Liver (tissue), 3 donors: Measurements from ENCODE around the gene RYR2.
A peak's percentile ranks its signal among the peaks of the same experiment; 100 is the strongest.

Experiments
- CTCF ChIP-seq: fragments of 150-350 bp; IDR thresholded peaks from 2 replicates; pipeline ENCODE4 v1.5.1; 2017; ENCODE audit warnings: improper control_type of control experiment, low read depth, low read length; ENCODE audit not compliant: missing input control
- HNF4A ChIP-seq, 2 donors: conservative IDR thresholded peaks; 2 replicates each; pipeline ENCODE4 v1.6.1; 2016; ENCODE audit warnings: antibody characterized with exemption in 2 of 2, mild to moderate bottlenecking in 2 of 2
- RAD21 ChIP-seq, 2 donors: IDR thresholded peaks; 2 replicates each; pipeline ENCODE4 v1.6.1; 2016; ENCODE audit warnings: antibody characterized with exemption in 2 of 2, mild to moderate bottlenecking in 2 of 2
- donor health status: healthy.
- donor health status: healthy.

GRCh38 chr1:237736372-237737029 is 694.5 kb downstream of the RYR2 start:
- no peak for TF ChIP-seq HNF4A (conservative IDR thresholded peaks at IDR 0.05)
- TF ChIP-seq CTCF = peak; percentile 18
- peak; percentile 30 to 39 for TF ChIP-seq RAD21 (IDR thresholded peaks at IDR 0.05)
